RWPE1 (cell line): ENCODE data around the gene LBH.

Experiments
- CTCF ChIA-PET: fragments of 350-600 bp; sonication (Branson Sonifier 250); formaldehyde crosslinking; extraction: SDS; loops from one replicate; lab custom pipeline; 2021; lab: Yijun Ruan, JAX
- POLR2A ChIA-PET: fragments of 400-600 bp; formaldehyde crosslinking; extraction: SDS; loops from one replicate; lab custom pipeline; 2020; ENCODE audit warnings: antibody characterized with exemption; ENCODE audit not compliant: low non-redundant PET; lab: Yijun Ruan, JAX
- DNase-seq: peaks from one replicate; pipeline ENCODE4 v3.0.0; 2012; ENCODE audit warnings: low spot score
- H3K27ac ChIP-seq: fragments of 450-650 bp; 2 replicates; pipeline ENCODE4 v1.5.1; 2017
- CTCF ChIP-seq: fragments of 450-650 bp; conservative IDR thresholded peaks from 2 replicates; pipeline ENCODE4 v1.5.1; 2017; ENCODE audit warnings: low read depth, mild to moderate bottlenecking

LBH gene

GRCh38 chr2:30239986-30240752 is 8.8 kb downstream of the LBH start:
- H3K27ac ChIP-seq, result no peak overlapping the region
- POLR2A ChIA-PET, result no interaction called here
- DNase-seq, result no peak
- TF ChIP-seq CTCF, result no peak
- CTCF ChIA-PET, result interaction anchor here (0.6 to 1.2 kb wide), 6 partner anchors 11 to 309 kb away, joined by 3 to 4 read pairs (median 3); no protein-coding TSS in a partner anchor

GRCh38 chr2:30243231-30243630 is 11.9 kb downstream of the LBH start:
- no peak for TF ChIP-seq CTCF
- DNase-seq, result no peak
- H3K27ac ChIP-seq, result no peak overlapping the region
- ChIA-PET POLR2A (no interaction called here), CTCF (interaction anchor here (0.6 kb wide), 1 partner anchor 1064 kb away, joined by 4 read pairs; no protein-coding TSS in a partner anchor)

- POLR2A ChIA-PET, result no interaction called here
- no peak for DNase-seq
- no peak overlapping the region for H3K27ac ChIP-seq
- CTCF ChIA-PET, result no interaction called here
- TF ChIP-seq CTCF, result no peak
Observed at GRCh38 chr2:30245364-30245763, 14.0 kb downstream of the LBH start.

GRCh38 chr2:30248791-30249190 is 17.5 kb downstream of the LBH start:
- ChIA-PET CTCF (no interaction called here), POLR2A (no interaction called here)
- H3K27ac ChIP-seq, result no peak overlapping the region
- DNase-seq, result no peak
- no peak for TF ChIP-seq CTCF

- TF ChIP-seq CTCF, result no peak
- DNase-seq, result no peak
- H3K27ac ChIP-seq, result no peak overlapping the region
- ChIA-PET CTCF (no interaction called here), POLR2A (no interaction called here)
Observed at GRCh38 chr2:30249354-30249753, 18.0 kb downstream of the LBH start.

GRCh38 chr2:30250421-30250820 is 19.1 kb downstream of the LBH start:
- no peak for DNase-seq
- TF ChIP-seq CTCF, result no peak
- ChIA-PET POLR2A (no interaction called here), CTCF (no interaction called here)
- H3K27ac ChIP-seq, result no peak overlapping the region
